ENCODE results near the gene CREBBP. TPM values are rescaled to one million over a fixed set of nuclear protein-coding genes. Genes with fewer than 3 reads are reported as not detected.

The CREBBP gene
- total RNA-seq, 1 donor from 2014 or later, result 105 TPM

DNA sequence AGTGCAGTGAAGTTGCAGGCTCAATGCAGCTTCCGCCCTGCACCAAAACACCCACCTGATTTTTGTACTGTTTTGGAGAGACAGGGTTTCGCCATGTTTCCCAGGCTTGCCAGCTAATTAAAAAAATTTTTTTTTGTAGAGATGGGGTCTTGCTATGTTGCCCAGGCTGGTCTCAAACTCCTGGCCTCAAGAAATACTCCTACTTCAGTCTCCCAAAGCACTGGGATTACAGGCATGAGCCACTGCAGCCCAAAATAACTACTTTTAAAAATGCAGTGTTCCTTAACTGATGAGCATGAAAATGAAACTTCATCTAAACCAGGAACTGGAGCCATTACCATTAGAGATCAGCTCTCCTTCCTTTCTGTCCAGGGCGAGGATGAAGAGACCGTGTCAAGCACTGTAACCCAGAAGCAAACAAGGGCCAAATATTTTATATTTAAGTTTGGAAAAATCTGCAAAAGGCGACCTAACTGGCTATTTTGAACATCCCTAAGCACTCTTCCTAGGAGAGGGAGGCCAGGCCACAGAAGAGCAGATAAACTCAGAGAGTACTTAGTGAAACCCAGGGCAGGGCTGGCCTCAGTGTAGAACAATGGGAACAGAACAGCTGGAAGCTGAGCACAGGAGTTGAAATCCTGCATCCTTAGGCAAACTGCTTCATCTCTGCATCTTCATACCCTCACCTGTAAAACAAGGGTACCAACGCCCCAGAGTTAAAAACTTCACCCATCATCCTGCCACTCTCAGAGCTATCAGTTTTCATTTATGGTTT, 24.0 kb downstream of the CREBBP start:
- DNase-seq, result no peak

- no peak for DNase-seq
These were observed 25.6 kb downstream of the CREBBP start for GRCh38 chr16:3854750-3855541.

- no peak for DNase-seq
These were observed 30.0 kb downstream of the CREBBP start for GRCh38 chr16:3850544-3850899.

GRCh38 chr16:3849751-3850543, 30.6 kb downstream of the CREBBP start:
- no peak for DNase-seq

DNA sequence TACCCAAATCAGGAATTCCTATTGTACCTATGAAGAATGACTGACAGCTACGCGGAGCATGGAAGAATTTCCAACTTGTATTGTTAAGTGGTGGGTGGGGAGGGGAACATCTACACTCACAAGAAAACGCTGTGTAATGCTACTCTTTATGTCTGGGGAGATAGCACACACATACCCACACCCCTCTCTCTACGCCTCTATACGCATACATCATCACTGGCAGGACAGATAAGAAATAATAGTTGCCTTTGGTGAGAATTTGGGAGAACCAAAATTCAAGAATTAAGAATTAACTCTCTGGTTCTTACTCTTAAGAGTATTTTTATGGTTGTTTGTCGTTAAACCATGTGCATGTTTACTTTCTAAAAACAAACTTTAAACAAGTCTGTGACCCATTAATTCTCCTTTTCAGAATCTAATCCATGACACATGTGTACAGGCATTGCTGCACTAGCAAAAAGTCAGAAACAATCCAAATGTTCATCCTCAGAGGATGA, 33.9 kb downstream of the CREBBP start:
- no peak for DNase-seq

- no peak for DNase-seq
These were observed 34.4 kb downstream of the CREBBP start for GRCh38 chr16:3846087-3846486.

DNA sequence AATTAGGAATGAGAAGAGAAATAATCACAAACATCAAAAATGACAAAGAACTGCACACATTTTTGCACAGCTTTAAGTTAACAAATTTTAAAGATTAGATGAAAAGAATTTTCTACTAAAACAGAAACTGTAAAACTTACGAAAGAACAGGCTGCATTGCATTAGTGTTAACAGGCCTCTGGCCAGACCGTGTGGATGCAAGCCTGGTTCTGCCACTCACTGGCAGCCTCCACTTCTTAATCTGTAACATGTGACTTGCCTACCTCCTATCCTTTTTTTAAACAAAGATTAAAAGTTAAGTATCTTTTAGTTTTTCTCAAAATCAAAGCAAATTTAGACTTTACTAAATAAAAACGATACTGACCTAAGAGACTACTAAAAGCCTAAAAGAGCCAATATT, 37.5 kb downstream of the CREBBP start:
- DNase-seq, result no peak

DNA sequence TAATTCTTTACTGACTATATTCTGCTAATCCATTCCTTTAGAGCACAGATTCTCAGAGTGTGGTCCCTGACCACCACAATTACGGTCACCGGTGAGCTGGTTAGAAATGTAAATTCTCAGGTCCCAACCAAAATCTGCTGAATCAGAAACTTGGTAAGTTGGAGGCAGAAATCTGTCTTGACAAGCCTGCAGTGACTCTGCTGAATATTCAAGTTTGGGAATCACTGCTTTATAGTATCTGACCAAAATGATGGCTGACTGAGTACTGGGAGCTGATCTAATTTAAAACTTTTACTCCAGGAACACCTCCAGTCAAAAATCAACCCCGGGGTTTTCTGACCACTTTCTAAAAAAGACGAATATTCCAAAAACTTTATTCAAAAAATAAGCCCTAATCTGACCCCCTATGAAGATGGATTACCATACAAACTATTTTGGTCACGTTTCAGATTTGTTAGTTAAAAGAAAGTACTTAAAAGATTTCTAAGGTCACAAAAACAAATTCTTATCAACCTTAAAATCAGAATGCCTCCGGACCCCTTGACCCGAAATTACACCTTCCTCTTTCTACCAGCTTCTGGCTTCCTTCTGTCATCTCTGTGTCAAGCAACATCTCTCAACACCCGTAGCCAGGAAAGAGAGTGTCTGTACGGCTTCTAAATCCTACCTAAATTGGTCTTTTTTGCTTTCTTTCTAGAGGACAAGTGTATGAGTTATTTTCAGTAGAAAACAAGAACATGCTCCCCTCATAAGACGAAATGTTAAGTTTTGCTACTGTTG, 38.6 kb downstream of the CREBBP start:
- no peak for DNase-seq

DNA sequence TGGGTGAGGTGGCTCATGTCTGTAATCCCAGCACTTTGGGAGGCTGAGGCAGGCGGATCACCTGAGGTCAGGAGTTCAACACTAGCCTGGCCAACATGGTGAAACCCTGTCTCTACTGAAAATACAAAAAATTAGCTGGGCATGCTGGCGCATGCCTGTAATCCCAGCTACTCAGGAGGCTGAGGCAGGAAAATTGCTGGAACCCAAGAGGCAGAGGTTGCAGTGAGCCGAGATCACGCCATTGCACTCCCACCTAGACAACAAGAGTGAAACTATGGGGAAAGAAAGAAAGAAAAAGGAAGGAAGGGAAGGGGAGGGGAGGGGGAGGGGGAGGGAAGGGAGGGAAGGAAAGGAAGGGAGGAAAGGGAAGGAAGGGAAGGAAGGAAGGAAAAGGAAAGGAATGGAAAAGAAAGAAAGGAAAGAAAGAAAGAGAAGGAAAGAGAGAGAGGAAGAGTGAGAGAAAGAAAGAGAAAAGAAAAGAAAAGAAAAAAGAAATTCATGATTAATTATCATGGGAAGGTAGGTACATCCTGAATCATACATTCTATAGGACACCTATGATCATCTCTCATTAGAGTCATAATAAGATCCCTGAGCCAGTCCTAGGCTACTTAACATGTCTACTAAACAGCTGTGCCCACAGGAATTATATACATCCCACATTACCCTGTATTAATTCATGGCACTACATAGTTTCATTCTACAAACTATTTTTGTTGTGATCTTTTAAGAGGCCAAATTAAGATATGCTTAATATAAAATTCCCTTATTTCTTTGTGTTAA, 40.9 kb downstream of the CREBBP start:
- DNase-seq, result no peak

- DNase-seq, result no peak
These were observed 41.7 kb downstream of the CREBBP start for GRCh38 chr16:3838600-3839401.

GRCh38 chr16:3837851-3838586, 42.5 kb downstream of the CREBBP start:
- DNase-seq, result no peak

DNA sequence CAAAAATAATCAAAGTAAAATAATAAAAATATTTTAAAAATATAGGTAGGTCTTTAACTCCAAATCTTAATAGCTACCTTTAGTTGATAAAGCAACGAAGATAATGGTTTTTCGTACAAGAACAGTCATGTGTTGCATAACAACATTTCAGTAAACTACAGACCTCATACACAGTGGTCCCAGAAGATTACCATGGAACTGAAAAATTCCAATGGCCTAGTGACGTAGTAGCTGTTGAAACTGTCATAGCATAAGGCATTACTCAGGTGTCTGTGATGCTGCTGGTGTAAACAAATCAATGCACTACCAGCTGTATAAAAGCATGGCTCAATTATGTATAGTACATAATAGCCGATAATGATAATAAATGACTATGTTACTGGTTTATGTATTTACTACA, 43.9 kb downstream of the CREBBP start:
- DNase-seq, result no peak

DNA sequence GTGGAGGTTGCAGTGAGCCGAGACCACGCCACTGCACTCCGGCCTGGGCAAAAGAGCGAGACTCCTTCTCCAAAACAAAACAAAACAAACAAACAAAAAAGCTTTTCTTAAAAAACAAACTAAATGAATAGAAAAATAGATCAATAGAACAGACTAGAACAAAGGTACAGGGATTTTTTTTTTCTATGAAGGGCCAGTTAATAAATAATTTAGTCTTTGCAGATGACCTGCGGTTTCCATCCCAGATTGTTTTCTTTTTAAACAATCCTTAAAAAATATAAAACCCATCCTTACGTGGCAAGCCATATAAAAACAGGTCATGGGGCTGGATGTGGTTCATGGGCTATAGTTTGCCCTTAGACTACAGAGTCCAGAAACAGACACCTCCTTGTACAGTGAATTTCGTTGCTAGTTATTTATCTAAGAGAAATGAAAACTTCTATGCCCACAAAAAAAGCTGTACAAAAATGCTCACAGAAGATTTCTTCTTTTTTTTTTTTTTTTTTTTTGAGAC, 45.4 kb downstream of the CREBBP start:
- no peak for DNase-seq

- no peak for DNase-seq
These were observed 47.8 kb downstream of the CREBBP start for GRCh38 chr16:3832668-3833067.

DNA sequence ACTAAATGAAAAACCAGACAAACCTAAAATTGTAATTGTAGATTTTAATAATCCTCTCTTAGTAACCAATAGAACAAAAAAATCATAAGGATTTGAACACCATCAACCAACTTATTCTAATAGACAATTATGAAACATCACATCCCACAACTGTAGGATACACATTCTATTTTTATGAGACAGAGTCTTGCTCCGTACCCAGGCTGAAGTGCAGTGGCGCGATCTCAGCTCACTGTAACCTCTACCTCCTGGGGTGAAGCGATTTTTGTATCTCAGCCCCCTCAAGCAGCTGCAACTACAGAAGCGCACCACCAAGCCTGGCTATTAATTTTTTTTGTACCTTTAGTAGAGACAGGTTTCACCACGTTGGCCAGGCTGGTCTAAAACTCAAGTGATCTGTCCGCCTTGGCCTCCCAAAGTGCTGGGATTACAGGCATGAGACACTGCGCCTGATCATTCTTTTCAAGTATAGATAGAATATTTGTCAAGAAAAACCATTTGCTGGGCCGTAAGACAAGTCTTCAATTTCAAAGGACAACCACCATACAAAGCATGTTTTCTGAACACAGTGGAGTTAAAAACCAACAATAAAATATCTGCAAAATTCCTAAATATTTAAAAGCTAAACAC, 49.8 kb downstream of the CREBBP start:
- no peak for DNase-seq

DNA sequence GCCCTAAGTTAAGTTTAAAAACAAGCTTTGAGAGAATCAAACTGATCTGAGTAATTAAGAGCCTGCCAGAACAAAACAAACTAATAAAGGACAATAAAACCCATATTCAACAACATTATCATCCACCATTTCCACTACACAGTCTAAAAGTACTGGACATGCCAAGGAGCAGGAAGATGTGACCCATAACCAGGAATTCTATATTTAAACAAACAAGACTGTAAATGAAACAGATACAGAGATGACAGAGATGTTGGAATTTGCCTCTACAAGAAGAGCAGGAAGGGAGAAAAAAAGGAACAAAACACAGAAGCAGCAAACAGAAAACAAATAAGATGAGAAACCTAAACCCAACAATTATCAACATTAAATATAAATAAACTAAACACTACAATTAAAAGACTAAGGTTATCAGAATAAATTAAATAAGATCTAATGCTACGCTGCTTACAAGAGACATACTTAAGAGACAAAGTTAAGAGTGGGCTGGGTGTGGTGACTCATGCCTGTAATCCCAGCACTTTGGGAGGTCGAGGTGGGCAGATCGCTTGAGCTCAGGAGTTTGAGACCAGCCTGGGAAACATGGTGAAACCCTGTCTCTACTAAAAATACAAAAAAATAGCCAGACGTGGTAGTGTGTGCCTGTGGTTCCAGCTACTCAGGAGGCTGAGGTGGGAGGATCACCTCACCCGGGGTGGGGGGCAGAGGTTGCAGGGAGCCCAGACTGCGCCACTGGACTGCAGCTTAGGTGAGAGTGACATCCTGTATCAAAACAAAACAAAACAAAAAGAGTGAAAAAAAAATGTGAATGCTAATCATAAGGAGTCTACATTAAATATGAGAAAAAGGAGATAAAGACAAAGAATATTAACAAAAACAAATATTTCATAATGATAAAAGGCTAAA, 50.6 kb downstream of the CREBBP start:
- DNase-seq, result no peak

- DNase-seq, result no peak
These were observed 54.6 kb downstream of the CREBBP start for GRCh38 chr16:3825940-3826339.

- no peak for DNase-seq
These were observed 55.4 kb downstream of the CREBBP start for GRCh38 chr16:3825103-3825502.
